ENCODE measurements around the gene SSC5D.

DNA sequence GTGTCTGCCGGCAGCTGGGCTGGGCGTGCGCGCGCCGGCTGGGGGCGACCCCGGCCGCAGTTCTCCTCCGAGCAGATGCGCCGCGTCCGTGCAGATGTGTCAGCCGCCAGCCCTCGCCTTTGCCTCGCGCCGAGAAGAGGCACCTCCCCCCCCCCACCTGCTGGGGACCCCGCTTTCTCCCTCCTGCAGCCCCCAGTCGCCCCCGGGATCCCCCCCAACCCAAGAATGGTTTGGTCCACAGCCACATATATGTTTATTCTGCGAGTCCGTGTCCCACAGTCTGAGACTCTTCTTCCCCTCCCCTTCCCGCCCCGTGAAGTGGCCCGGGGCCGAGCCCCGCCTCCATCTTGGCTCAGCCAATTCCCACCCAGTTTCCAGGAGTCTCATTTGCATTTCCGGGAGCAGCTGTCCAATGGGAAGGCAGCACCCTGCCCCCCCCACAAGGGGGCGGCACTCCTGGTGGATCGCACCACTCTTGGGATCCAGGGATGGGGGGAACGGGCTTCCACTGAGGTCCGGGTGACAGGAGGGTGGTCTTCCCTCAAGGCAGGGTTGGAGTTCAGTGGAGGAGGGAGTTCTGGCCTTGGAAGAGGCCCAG, 35.4 kb upstream of the SSC5D start:
- no peak for TF ChIP-seq YY1 (IDR thresholded peaks at IDR 0.05; ENCODE audit: insufficient read depth, insufficient read length)
- no peak for TF ChIP-seq ZNF274 (IDR thresholded peaks at IDR 0.05; ENCODE audit: low read depth, low read length)
- TF ChIP-seq SUZ12 (IDR thresholded peaks at IDR 0.05; ENCODE audit: extremely low read depth, insufficient read depth, insufficient read length), result no peak

All from NT2/D1 (cell line).